Naive thymus-derived CD8-positive, alpha-beta T cell (primary cell): Measurements from ENCODE around the gene ZNF813. TPM values are rescaled to one million over a fixed set of nuclear protein-coding genes. Genes with fewer than 3 reads are reported as not detected.
A peak's percentile ranks its signal among the peaks of the same experiment; 100 is the strongest.
"Not testable (repeated sequence)": the region's sequence is repeated elsewhere in the genome, so short reads cannot be mapped to it uniquely, and the experiment has no call there.

Source experiments
- ATAC-seq, 2 donors: fragments of 150-1000 bp; cut with Tn5 transposase in 1 of 2; sonication (Bioruptor Pico), chemical (Tn5 transposase) in 1 of 2; 1 replicate in 1 of 2; 2 replicates in 1 of 2; pipeline ENCODE4 v1.10.0; 2021; ENCODE audit warnings: mild to moderate bottlenecking in 2 of 2, moderate library complexity in 2 of 2
- POLR2A ChIA-PET: fragments of 350-600 bp; sonication (Branson Sonifier 250); formaldehyde crosslinking; loops from one replicate; lab custom pipeline; 2021; ENCODE audit warnings: antibody characterized with exemption; lab: Charles Lee
- DNase-seq, 10 donors: peaks; one replicate each; pipeline versions ENCODE4 v3.0.0 to v3.0.0-alpha.2; 2020 to 2022
- H3K27ac Mint-ChIP-seq, 10 donors: one replicate each; pipeline ENCODE4 v1.8.0; 2020 to 2022; ENCODE audit warnings: mild to moderate bottlenecking in 10 of 10, mixed read lengths in 10 of 10, moderate library complexity in 4 of 10, inconsistent platforms in 1 of 10
- H3K27me3 Mint-ChIP-seq, 5 donors: one replicate each; pipeline ENCODE4 v1.8.0; 2021 to 2022; ENCODE audit warnings: mixed read lengths in 5 of 5
- H3K36me3 Mint-ChIP-seq, 3 donors: one replicate each; pipeline ENCODE4 v1.8.0; 2020 to 2022; ENCODE audit warnings: mixed read lengths in 3 of 3, mild to moderate bottlenecking in 2 of 3, inconsistent platforms in 1 of 3
- H3K4me1 Mint-ChIP-seq, 4 donors: one replicate each; pipeline ENCODE4 v1.8.0; 2021 to 2022; ENCODE audit warnings: mixed read lengths in 4 of 4
- H3K4me3 Mint-ChIP-seq, 10 donors: one replicate each; pipeline ENCODE4 v1.8.0; 2020 to 2022; ENCODE audit warnings: mild to moderate bottlenecking in 10 of 10, mixed read lengths in 10 of 10, moderate library complexity in 6 of 10, inconsistent platforms in 1 of 10
- H3K9me3 Mint-ChIP-seq, 9 donors: one replicate each; pipeline ENCODE4 v1.8.0; 2020 to 2022; ENCODE audit warnings: mixed read lengths in 9 of 9, mild to moderate bottlenecking in 3 of 9, inconsistent platforms in 1 of 9, moderate library complexity in 1 of 9
- polyA plus RNA-seq, 3 donors: library from polyadenylated mRNA; unstranded; fragments of 300-500 nt; fragmentation: Illumina TruSeq; gene quantifications; one replicate each; pipeline ENCODE4 v1.2.3, GENCODE V29; 2021
- total RNA-seq, 8 experiments: library from RNA in 2 of 8; stranded (reverse) in 2 of 8; gene quantifications; one replicate each; pipeline ENCODE4 v1.2.3 and lab custom pipeline; 2021 to 2026

Gene ZNF813
- 10 to 100 TPM in 1 of 2 experiments, 1 to 10 TPM in 1; 10.0 to 11.0 TPM for total RNA-seq
- 1 to 10 TPM; 4.8 to 6.9 (median 6.6) TPM for polyA plus RNA-seq
- 13.8 to 44.1 (median 32.0) reads per million in 6 experiments for total RNA-seq (lab: John Stamatoyannopoulos, UW)

GRCh38 chr19:53467485-53468262 is at the start of gene ZNF813:
Gene ZNF813 (plus strand): TSS chr19:53467733. CDS start chr19:53483823, 16,090 bp downstream.
- POLR2A ChIA-PET, result no interaction called here
- Mint-ChIP-seq H3K4me1 (peaks cover 13 to 34% (median 30%) of the 10 kb centered on the region in 4 donors), H3K27me3 (peaks cover 11 to 22% (median 15%) of the 10 kb centered on the region in 5 donors), H3K4me3 (peak within 1 kb of the TSS; percentile 87 to 98 (median 94)), H3K36me3 (peaks cover 14 to 36% (median 22%) of the 10 kb centered on the region in 3 donors), H3K9me3 (peaks cover 3 to 70% (median 35%) of the 10 kb centered on the region in 9 donors), H3K27ac (peak within 1 kb of the TSS; percentile 78 to 97 (median 94))
- ATAC-seq, result peak; percentile 94 to 97
- DNase-seq, result peak; percentile 88 to 98 (median 94)

- H3K27ac Mint-ChIP-seq, ATAC-seq, POLR2A ChIA-PET, H3K27me3 Mint-ChIP-seq, DNase-seq, H3K4me1 Mint-ChIP-seq, H3K4me3 Mint-ChIP-seq: not testable (repeated sequence)
- peaks cover 0 to 48% (median 22%) of the 10 kb centered on the region in 9 donors for H3K9me3 Mint-ChIP-seq
- peaks cover 3 to 19% (median 15%) of the 10 kb centered on the region in 3 donors for H3K36me3 Mint-ChIP-seq
These were observed 46.8 kb upstream of the ZNF813 start for GRCh38 chr19:53420520-53421315.

- POLR2A ChIA-PET, result no interaction called here
- no peak for ATAC-seq
- no peak overlapping the region for H3K4me3 Mint-ChIP-seq
- H3K27ac Mint-ChIP-seq, result no peak overlapping the region
- peaks cover 0 to 5% (median 2%) of the 10 kb centered on the region in 4 donors for H3K4me1 Mint-ChIP-seq
- H3K9me3 Mint-ChIP-seq, result peaks cover 0 to 31% (median 11%) of the 10 kb centered on the region in 9 donors
- peaks cover 0 to 3% (median 1%) of the 10 kb centered on the region in 5 donors for H3K27me3 Mint-ChIP-seq
- H3K36me3 Mint-ChIP-seq, result peaks cover 0 to 11% (median 9%) of the 10 kb centered on the region in 3 donors
- no peak for DNase-seq
These were observed 45.0 kb upstream of the ZNF813 start for GRCh38 chr19:53422551-53422950.

GRCh38 chr19:53423074-53423473 is 44.5 kb upstream of the ZNF813 start:
- H3K36me3 Mint-ChIP-seq, H3K27ac Mint-ChIP-seq, H3K27me3 Mint-ChIP-seq, H3K4me3 Mint-ChIP-seq, DNase-seq, POLR2A ChIA-PET, ATAC-seq, H3K4me1 Mint-ChIP-seq: not testable (repeated sequence)
- H3K9me3 Mint-ChIP-seq, result peaks cover 0 to 27% (median 8%) of the 10 kb centered on the region in 9 donors

GRCh38 chr19:53423680-53424079 is 43.9 kb upstream of the ZNF813 start:
- peaks cover 0 to 22% (median 8%) of the 10 kb centered on the region in 9 donors for H3K9me3 Mint-ChIP-seq
- H3K27me3 Mint-ChIP-seq, H3K36me3 Mint-ChIP-seq, H3K4me1 Mint-ChIP-seq, POLR2A ChIA-PET, DNase-seq, H3K27ac Mint-ChIP-seq, H3K4me3 Mint-ChIP-seq, ATAC-seq: not testable (repeated sequence)

GRCh38 chr19:53424968-53425597 is 42.5 kb upstream of the ZNF813 start:
- Mint-ChIP-seq H3K36me3 (peaks cover 0 to 1% (median 0%) of the 10 kb centered on the region in 3 donors), H3K27ac (peak overlapping the region in 1 of 10 donors; percentile 49), H3K9me3 (peaks cover 0 to 12% (median 2%) of the 10 kb centered on the region in 9 donors), H3K27me3 (peaks cover 0 to 3% (median 1%) of the 10 kb centered on the region in 5 donors), H3K4me3 (no peak overlapping the region), H3K4me1 (peaks cover 0 to 15% (median 5%) of the 10 kb centered on the region in 4 donors)
- POLR2A ChIA-PET, result interaction anchor here (0.6 kb wide), 1 partner anchor 384 kb away, joined by 6 read pairs; no protein-coding TSS in a partner anchor
- DNase-seq (peak; percentile 49 to 83 (median 60)), ATAC-seq (peak; percentile 85 to 97)

GRCh38 chr19:53431399-53432087 is 36.0 kb upstream of the ZNF813 start, which contains the start of gene ZNF761:
Gene ZNF761 (plus strand): TSS chr19:53431984. CDS start chr19:53447269, 15,285 bp downstream.
- DNase-seq (peak; percentile 93 to 99 (median 98)), ATAC-seq (peak; percentile 95 to 98)
- H3K9me3 Mint-ChIP-seq, result peaks cover 0 to 23% (median 7%) of the 10 kb centered on the region in 9 donors
- peaks cover 18 to 30% (median 27%) of the 10 kb centered on the region in 3 donors for H3K36me3 Mint-ChIP-seq
- H3K27me3 Mint-ChIP-seq, result no peaks in the 10 kb centered on the region
- POLR2A ChIA-PET, result no interaction called here
- peak within 1 kb of the TSS; percentile 87 to 99 (median 98) for H3K4me3 Mint-ChIP-seq
- H3K27ac Mint-ChIP-seq, result peak within 1 kb of the TSS; percentile 83 to 99 (median 98)
- peaks cover 14 to 49% (median 35%) of the 10 kb centered on the region in 4 donors for H3K4me1 Mint-ChIP-seq

- Mint-ChIP-seq H3K36me3 (peaks cover 18 to 36% (median 32%) of the 10 kb centered on the region in 3 donors), H3K4me3 (peak overlapping the region; percentile 87 to 99 (median 98)), H3K27ac (peak overlapping the region; percentile 83 to 99 (median 98)), H3K27me3 (no peaks in the 10 kb centered on the region), H3K4me1 (peaks cover 14 to 49% (median 35%) of the 10 kb centered on the region in 4 donors), H3K9me3 (peaks cover 0 to 29% (median 7%) of the 10 kb centered on the region in 9 donors)
- DNase-seq (peak in 2 of 10 donors; percentile 6 to 8), ATAC-seq (peak; percentile 51 to 57)
- POLR2A ChIA-PET, result no interaction called here
These were observed 35.4 kb upstream of the ZNF813 start for GRCh38 chr19:53432088-53432661.

- peak overlapping the region in 1 of 10 donors; percentile 41 for H3K4me3 Mint-ChIP-seq
These were observed 23.7 kb upstream of the ZNF813 start for GRCh38 chr19:53443809-53444208.

GRCh38 chr19:53447196-53447595 is 20.3 kb upstream of the ZNF813 start:
- POLR2A ChIA-PET, DNase-seq, ATAC-seq, H3K4me3 Mint-ChIP-seq, H3K27me3 Mint-ChIP-seq, H3K4me1 Mint-ChIP-seq, H3K27ac Mint-ChIP-seq: not testable (repeated sequence)
- Mint-ChIP-seq H3K36me3 (peaks cover 45 to 90% (median 78%) of the 10 kb centered on the region in 3 donors), H3K9me3 (peaks cover 8 to 97% (median 35%) of the 10 kb centered on the region in 9 donors)

More at GRCh38 chr19:53443809-53444208, 23.7 kb upstream of the ZNF813 start:
- DNase-seq, ATAC-seq, H3K27me3 Mint-ChIP-seq, POLR2A ChIA-PET, H3K27ac Mint-ChIP-seq, H3K4me1 Mint-ChIP-seq: not testable (repeated sequence)
- Mint-ChIP-seq H3K9me3 (peaks cover 8 to 97% (median 30%) of the 10 kb centered on the region in 9 donors), H3K36me3 (peaks cover 43 to 88% (median 77%) of the 10 kb centered on the region in 3 donors)

GRCh38 chr19:53455828-53456227 is 11.7 kb upstream of the ZNF813 start:
- Mint-ChIP-seq H3K27me3 (no peaks in the 10 kb centered on the region), H3K36me3 (peaks cover 49 to 86% (median 49%) of the 10 kb centered on the region in 3 donors), H3K4me1 (no peaks in the 10 kb centered on the region), H3K27ac (no peak overlapping the region), H3K9me3 (peaks cover 0 to 99% (median 56%) of the 10 kb centered on the region in 9 donors), H3K4me3 (no peak overlapping the region)
- POLR2A ChIA-PET, result no interaction called here
- ATAC-seq (no peak), DNase-seq (no peak)
